ENCODE measurements around the gene GPRC5B.

GPRC5B gene

GRCh38 chr16:19898166-19898565 is 13.5 kb upstream of the GPRC5B start:
- DNase-seq (ENCODE audit: low spot score), result no peak

- DNase-seq (ENCODE audit: low spot score), result no peak
Observed at GRCh38 chr16:19896951-19897350, 12.3 kb upstream of the GPRC5B start.

DNA sequence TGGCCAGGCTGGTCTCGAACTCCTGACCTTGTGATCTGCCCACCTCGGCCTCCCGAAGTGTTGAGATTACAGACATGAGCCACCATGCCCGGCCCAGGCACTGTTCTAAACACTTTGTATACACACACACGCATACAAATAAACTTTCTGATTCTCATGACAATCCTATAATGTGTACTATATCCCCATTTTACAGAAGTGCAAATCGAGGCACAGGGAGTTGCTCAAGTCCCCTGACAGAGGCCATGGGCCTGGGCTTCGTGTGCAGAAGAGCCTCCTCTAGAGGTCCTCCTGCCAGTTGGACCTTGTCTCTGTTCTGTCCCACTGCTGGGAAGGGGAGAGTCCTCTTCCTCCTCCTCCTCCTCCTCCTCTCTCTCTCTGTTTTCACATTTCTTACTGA is 9.9 kb upstream of the GPRC5B start:
- DNase-seq (ENCODE audit: low spot score), result no peak

- no peak for DNase-seq (ENCODE audit: low spot score)
Observed at GRCh38 chr16:19892902-19893301, 8.3 kb upstream of the GPRC5B start.

GRCh38 chr16:19890901-19891300 is 6.3 kb upstream of the GPRC5B start:
- DNase-seq (ENCODE audit: low spot score), result no peak

DNA sequence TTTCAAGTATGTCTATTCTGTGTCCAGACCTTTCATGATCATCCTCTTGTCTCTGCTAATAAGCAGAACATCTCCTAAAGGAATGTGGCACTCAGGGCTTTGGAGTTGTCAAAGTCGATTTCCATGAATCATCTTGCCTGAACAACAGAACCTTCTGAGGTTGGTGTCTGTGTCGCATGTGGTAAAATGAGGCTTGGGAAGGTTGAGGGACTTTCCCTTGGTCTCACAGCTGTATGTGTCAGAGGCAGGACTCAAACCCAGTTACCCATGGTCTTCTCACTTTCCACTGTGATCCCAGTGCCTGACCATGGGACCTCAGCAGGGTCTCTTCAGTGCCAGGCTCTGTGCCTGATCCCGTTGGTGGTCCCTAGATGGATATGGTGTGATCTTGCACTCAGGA is 4.2 kb upstream of the GPRC5B start:
- no peak for DNase-seq (ENCODE audit: low spot score)

- DNase-seq (ENCODE audit: low spot score), result peak; percentile 85
Observed at GRCh38 chr16:19886073-19886941, 1.7 kb upstream of the GPRC5B start.

DNA sequence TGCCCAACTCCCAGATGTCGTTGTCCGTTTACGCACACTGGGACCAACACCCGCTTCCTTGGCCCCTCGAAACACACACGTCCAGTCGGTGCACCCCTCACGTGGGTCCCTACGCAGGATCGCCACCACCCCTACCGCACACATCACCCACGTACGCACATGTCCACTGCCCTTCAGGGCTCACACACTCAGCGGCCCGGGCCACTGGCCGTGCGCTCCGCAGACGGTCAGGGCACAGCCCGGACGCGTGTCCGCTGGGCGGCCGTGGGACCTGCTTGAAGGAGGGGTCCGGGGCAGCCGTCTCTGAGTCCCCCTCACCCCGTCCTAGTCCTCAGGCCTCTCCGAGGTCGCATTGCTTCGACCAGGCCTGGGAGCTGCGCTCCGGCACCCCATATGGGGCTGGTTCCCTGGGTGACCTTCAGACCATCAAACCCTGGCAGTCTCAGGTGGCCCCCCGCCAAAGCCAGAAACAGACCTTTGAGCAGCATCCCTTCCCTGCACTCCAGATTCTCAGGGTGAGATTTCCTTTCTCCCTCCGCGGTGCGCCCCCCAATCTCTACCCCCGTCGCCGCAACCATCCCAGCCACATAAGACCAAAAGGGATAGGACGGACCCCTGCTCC is 914 bp upstream of the GPRC5B start:
- peak; percentile 45 for DNase-seq (ENCODE audit: low spot score)

- DNase-seq (ENCODE audit: low spot score), result peak; percentile 5
Observed at GRCh38 chr16:19883966-19884485, 622 bp downstream of the GPRC5B start.

- peak; percentile 93 for DNase-seq (ENCODE audit: low spot score)
Observed at GRCh38 chr16:19883296-19883965, 1.2 kb downstream of the GPRC5B start.

- peak; percentile 82 for DNase-seq (ENCODE audit: low spot score)
Observed at GRCh38 chr16:19882646-19883045, 2.0 kb downstream of the GPRC5B start.

DNA sequence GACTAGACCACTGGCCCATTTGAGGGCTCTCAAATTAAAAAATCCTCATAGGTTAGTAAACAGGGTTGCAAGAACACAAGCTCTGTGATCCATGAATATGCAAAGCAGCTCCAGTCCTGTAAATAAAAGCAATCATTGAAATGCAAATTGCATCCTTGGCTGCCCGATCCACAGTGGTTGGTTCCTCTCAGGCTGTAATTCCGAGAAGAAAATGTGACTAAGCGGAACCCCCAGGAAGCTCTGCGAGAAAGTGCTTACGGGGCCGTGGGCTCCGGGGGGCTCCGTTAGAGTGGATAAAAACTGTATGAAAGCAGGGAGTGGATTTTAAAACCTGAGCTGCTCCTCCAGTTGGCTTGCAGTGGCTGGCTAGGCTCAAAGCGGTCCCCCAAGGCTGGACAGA is 2.5 kb downstream of the GPRC5B start:
- DNase-seq (ENCODE audit: low spot score), result peak; percentile 86

GRCh38 chr16:19881783-19882182 is 2.9 kb downstream of the GPRC5B start:
- no peak for DNase-seq (ENCODE audit: low spot score)

DNA sequence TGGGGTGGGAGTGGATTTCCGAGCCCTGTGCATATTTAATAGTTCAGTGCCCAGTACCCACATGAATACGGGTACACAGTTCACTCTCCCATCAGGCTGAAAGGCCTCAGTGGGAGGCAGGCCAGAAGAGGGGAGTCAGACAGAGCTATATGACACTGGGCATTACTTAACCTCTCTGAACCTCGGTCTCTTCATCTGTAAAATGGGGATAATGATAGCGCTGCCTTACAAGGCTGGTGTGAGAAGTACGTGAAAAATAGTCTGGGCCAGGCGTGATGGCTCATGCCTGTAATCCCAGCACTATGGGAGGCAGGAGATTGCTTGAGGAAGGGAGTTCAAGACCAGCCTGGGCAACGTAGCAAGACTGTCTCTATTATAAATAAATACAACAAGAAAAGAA is 3.6 kb downstream of the GPRC5B start:
- DNase-seq (ENCODE audit: low spot score), result peak; percentile 5

GRCh38 chr16:19879241-19879792 is 5.3 kb downstream of the GPRC5B start:
- DNase-seq (ENCODE audit: low spot score), result peak; percentile 15

DNA sequence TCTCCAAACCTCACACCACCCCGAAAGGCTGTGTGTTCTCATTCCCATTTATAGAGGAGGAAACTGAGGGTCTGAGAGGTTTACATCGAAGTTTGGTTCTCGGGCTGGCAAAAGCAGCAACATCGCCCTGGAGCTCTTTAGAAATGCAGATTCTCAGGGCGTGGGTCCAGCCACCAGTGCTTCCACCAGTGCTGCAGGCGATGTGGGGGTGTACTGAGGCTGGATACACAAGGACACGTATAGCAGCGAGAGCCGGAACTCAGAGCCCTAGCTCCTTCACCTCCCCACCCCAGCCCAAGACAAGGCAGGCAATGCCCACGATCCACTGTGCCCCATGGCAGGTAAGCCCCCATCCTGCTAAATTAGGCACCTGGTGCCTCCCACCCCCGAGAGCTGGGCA is 5.9 kb downstream of the GPRC5B start:
- no peak for DNase-seq (ENCODE audit: low spot score)

DNA sequence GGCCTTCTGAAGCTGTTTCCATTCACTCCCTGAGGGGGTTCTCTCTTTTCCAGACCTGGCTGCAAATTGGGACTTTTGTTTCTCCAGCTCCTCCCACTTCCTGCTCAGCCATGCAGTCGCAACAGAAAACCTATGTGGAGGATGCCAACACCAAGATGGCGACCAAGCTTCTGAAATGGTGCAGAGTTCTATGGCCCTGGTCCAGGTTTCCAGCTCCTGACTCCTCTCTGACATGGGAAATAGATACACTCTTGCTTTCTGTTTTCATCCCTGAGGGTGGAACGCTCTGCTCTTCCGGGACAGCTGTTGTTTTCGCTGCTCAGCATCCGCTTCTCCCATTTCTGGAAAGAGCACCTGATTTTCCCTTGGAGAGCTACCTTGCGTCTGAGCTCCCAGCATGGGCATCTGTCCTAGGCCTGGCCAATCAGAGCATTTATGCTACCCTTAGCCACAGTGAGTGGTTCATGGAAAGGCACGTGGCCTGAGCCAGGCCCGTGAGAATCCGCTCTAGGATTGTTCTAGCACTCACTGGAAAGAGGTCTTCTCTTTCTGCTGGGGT is 8.1 kb downstream of the GPRC5B start:
- peak; percentile 41 for DNase-seq (ENCODE audit: low spot score)

DNA sequence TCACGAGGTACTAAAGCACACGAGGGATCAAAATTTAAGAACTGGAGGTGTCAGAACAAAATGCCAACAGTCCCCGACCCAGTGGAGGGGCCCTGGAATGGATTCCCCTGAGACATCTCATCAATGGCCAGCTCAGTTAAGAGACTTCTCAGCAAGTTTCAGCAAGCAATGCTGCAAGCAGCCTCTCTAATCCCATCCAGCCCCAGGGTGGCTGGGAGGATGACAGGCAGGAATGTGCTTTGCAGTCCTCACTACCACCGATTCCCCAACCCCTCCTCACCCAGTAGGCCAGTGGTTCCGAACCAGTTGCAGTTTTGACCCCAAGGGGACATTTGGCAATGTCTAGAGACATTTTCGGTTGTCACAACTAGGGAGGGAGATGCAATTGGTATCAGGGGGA is 8.7 kb downstream of the GPRC5B start:
- DNase-seq (ENCODE audit: low spot score), result peak; percentile 27

DNA sequence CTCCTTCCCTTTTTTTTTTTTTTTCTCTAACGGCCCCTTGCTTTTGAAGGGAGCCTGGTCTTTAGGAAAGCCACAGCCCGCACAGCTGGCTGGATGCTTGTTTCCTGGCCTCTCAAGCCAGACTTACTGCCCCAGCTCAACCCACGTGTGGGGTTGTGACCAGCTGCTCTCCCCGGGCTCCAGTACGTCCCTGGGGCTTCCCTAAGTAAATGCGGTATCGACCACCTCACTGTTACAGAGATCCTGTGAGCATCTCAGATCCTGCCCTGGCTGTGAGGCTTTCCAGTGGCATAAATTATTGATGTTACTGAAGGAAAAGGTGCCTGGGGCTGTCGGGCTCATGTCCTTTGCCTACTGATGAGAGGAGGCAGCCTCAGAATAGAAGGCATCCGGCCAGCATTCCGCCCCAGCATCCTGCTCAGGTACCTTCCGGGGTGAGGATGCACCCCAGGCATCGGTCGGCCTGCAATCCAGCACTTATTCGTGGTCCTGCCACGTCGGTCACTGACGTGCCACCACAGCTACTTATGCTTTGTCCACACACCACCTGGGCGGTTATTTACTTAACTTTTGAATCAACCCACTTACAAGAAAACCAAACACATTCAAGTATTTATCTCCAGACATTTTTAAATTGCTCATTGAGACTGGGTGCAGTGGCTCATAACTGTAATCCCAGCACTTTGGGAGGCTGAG is 9.6 kb downstream of the GPRC5B start:
- DNase-seq (ENCODE audit: low spot score), result peak; percentile 34

DNA sequence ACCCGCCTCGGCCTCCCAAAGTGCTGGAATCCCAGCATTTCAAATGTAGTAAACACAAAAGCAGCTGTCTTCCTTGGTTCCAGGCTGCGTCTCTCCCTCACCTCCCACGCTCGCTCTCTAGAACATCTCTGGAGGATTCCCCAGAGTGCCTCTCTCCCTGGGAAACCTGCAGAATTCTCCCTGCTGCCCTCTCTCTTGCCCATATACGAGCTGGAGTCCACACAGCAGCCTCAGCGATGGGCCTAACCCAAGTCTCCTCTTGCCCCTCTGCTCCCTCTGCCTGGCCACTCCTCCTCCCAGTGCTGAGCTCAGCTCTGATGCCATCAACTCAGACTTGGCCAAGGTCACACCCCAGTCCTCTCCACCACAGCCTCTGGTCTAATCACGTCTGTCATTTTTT is 10.6 kb downstream of the GPRC5B start:
- DNase-seq (ENCODE audit: low spot score), result peak; percentile 28

DNA sequence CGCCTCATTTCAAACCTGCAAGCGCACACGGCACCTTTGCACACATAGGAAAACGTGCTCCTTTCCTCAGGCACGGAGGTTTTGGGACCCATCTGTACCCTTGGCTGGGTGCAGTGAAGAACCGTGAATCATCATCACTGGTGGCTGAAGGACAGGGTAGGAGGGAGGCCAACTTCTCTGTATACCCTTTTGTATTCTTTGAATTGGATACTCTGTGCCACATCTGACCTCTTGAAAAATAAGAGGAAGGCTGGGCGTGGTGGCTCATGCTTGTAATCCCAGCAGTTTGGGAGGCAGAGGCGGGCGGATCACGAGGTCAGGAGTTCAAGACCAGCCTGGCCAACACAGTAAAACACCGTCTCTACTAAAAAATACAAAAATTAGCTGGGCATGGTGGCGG is 11.7 kb downstream of the GPRC5B start:
- DNase-seq (ENCODE audit: low spot score), result peak; percentile 87
